ENCODE results near the gene RPL41.

DNA sequence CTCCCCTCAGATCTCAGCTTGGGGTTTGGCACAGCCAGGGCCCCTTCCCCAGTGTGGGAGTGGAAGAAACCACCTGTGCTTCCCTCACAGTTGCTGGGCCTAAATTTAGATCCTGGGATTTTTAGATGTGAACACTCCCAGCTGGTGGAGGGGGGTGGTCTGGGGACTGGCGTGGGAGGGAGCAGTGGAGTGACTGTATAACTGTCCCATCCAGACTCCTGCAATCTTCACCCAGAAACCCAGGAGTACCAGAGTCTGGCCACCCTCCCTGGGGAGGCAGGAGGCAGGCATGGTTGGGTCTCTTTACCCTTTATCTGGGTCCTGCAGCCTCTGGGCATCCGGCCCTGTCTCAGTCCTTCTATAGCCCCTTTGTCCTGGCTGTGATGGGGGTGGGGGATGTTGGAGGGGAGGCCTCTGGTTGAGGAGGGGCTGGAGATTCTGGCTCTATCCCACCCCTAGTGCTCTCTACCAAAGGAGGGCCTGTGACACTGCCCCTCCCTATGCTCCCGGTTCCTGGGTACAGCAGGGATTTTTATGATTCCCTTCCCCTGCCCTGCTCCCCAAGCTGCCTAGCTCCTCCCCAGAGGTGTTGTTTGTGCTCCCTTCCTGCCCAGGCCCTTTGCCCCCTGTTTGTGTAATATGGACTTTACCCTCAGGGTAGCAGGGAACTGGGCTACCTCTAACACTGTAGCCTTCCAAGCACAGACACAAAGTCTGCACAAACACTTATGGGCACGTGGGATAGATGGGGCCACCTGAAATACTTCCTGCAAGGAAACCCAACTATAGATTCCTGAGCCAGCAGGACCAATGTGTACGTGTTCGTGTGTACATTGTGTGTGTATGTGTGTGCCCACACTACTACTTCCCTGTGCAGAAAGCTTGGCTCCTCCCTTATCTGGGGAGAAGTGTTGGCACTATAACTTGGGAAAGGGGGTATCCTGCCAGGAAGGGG lies 34.8 kb upstream of the RPL41 start:
- TF ChIP-seq GATA3 (IDR thresholded peaks at IDR 0.05; ENCODE audit: low read depth, low read length): no peak
- TF ChIP-seq GATA2 (IDR thresholded peaks at IDR 0.05; ENCODE audit: low read depth, low read length): no peak

Measured in SH-SY5Y (cell line).